B cell (primary cell): ENCODE data around the gene DSN1. TPM values are rescaled to one million over a fixed set of nuclear protein-coding genes. Genes with fewer than 3 reads are reported as not detected.

Source experiments
- ATAC-seq: fragments of 200-7000 bp; cut with Tn5 transposase; one replicate; pipeline ENCODE4 v1.10.0; 2021; ENCODE audit warnings: low read depth, mild to moderate bottlenecking, moderate number of reproducible peaks, moderate library complexity
- CTCF ChIA-PET: fragments of 350-600 bp; sonication (Branson Sonifier 250); formaldehyde crosslinking; loops from one replicate; lab custom pipeline; 2021; ENCODE audit warnings: antibody characterized with exemption, inconsistent platforms; lab: Charles Lee
- POLR2A ChIA-PET: fragments of 350-600 bp; sonication (Branson Sonifier 250); formaldehyde crosslinking; loops from one replicate; lab custom pipeline; 2021; ENCODE audit warnings: antibody characterized with exemption; lab: Charles Lee
- DNase-seq: peaks from one replicate; pipeline ENCODE4 v3.0.0; 2013
- H2AFZ ChIP-seq: 2 replicates; pipeline ENCODE4 v1.6.1; 2012; ENCODE audit warnings: mild to moderate bottlenecking, low read depth, low read length; ENCODE audit not compliant: insufficient read depth, poor library complexity, severe bottlenecking
- H3K27ac ChIP-seq, 2 donors: 1 replicate in 1 of 2; 2 replicates in 1 of 2; pipeline ENCODE4 v1.5.1; 2012 to 2013; ENCODE audit warnings: low read length in 2 of 2, mild to moderate bottlenecking in 2 of 2, moderate library complexity in 1 of 2
- H3K27me3 ChIP-seq, 4 experiments: fragments of 200-600 bp in 1 of 4; sonication (generic) in 1 of 4; replicated peaks in 1 of 4; 1 replicate in 2 of 4; 2 replicates in 2 of 4; pipeline versions ENCODE4 v1.6.1 to v1.7.0; 2013 to 2016; ENCODE audit warnings: low read length in 3 of 4, mild to moderate bottlenecking in 2 of 4, mixed read lengths in 1 of 4, moderate library complexity in 1 of 4; ENCODE audit not compliant: insufficient read depth in 4 of 4, control insufficient read depth in 3 of 4; ENCODE audit errors: control extremely low read depth in 1 of 4
- H3K36me3 ChIP-seq, 2 experiments: replicated peaks in 1 of 2; 1 replicate in 1 of 2; 2 replicates in 1 of 2; pipeline versions ENCODE4 v1.6.1 to v1.7.1; 2013; ENCODE audit warnings: low read length in 1 of 2; ENCODE audit not compliant: insufficient read depth in 2 of 2, control insufficient read depth in 1 of 2; ENCODE audit errors: control extremely low read depth in 1 of 2, extremely low read depth in 1 of 2
- H3K4me1 ChIP-seq, 2 donors: fragments of 200-600 bp in 1 of 2; sonication (generic) in 1 of 2; 1 replicate in 1 of 2; 2 replicates in 1 of 2; pipeline versions ENCODE4 v1.5.1 to v1.6.1; 2013 to 2017; ENCODE audit warnings: low read length in 2 of 2; ENCODE audit not compliant: control insufficient read depth in 2 of 2, insufficient read depth in 2 of 2
- H3K4me2 ChIP-seq: replicated peaks from 2 replicates; pipeline ENCODE3; 2012; ENCODE audit warnings: mild to moderate bottlenecking, low read depth, low read length; ENCODE audit not compliant: poor library complexity, severe bottlenecking
- H3K4me3 ChIP-seq, 5 experiments: fragments of 200-600 bp in 1 of 5; sonication (generic) in 1 of 5; 1 replicate in 3 of 5; 2 replicates in 2 of 5; pipeline versions ENCODE4 v1.5.1 to v1.7.0; 2011 to 2016; ENCODE audit warnings: low read length in 4 of 5, mild to moderate bottlenecking in 4 of 5, low read depth in 2 of 5, control low read depth in 1 of 5, moderate library complexity in 1 of 5; ENCODE audit not compliant: insufficient read depth in 1 of 5; ENCODE audit errors: control extremely low read depth in 1 of 5, extremely low read depth in 1 of 5
- H3K79me2 ChIP-seq: fragments of 200-600 bp; sonication (generic); one replicate; pipeline ENCODE4 v1.6.0; 2016; ENCODE audit warnings: low read length; ENCODE audit not compliant: control insufficient read depth, insufficient read depth
- H3K9ac ChIP-seq: fragments of 200-600 bp; sonication (generic); 2 replicates; pipeline ENCODE4 v1.6.1; 2017; ENCODE audit warnings: mild to moderate bottlenecking, low read length, moderate library complexity
- H3K9me3 ChIP-seq, 3 donors: one replicate each; pipeline versions ENCODE4 v1.6.1 to v1.7.1; 2013; ENCODE audit warnings: low read length in 2 of 3; ENCODE audit not compliant: control insufficient read depth in 2 of 3, insufficient read depth in 1 of 3; ENCODE audit errors: control extremely low read depth in 1 of 3
- H4K20me1 ChIP-seq: 2 replicates; pipeline ENCODE4 v1.6.0; 2012; ENCODE audit warnings: mild to moderate bottlenecking, low read length; ENCODE audit not compliant: insufficient read depth, control insufficient read depth, poor library complexity, severe bottlenecking
- H3K27ac Mint-ChIP-seq: one replicate; pipeline ENCODE4 v1.8.0; 2021; ENCODE audit warnings: mixed read lengths
- H3K27me3 Mint-ChIP-seq: one replicate; pipeline ENCODE4 v1.8.0; 2021; ENCODE audit warnings: mixed read lengths
- H3K4me1 Mint-ChIP-seq: one replicate; pipeline ENCODE4 v1.8.0; 2021; ENCODE audit warnings: mixed read lengths
- H3K4me3 Mint-ChIP-seq: one replicate; pipeline ENCODE4 v1.8.0; 2021; ENCODE audit warnings: mixed read lengths
- H3K9me3 Mint-ChIP-seq: one replicate; pipeline ENCODE4 v1.8.0; 2022; ENCODE audit warnings: mixed read lengths; ENCODE audit not compliant: insufficient read depth
- EZH2 ChIP-seq: IDR thresholded peaks from 2 replicates; pipeline ENCODE4 v1.6.1; 2012; ENCODE audit warnings: borderline replicate concordance, low read depth, mild to moderate bottlenecking, moderate library complexity, low read length; ENCODE audit not compliant: insufficient read depth, poor library complexity, severe bottlenecking
- WGBS: methylation state at CpG from one replicate; pipeline ENCODE4 v1.1.5; 2013; ENCODE audit warnings: missing lambda C conversion rate; ENCODE audit not compliant: insufficient coverage; 5-methylcytosine and 5-hydroxymethylcytosine counted together
- intact Hi-C: fragments of 100-400 bp; cut with micrococcal nuclease; formaldehyde crosslinking; loops from one replicate; pipeline ENCODE4 v1.10.0; 2022
- polyA plus RNA-seq: library from polyadenylated mRNA; depleted of rRNA; stranded (reverse); fragments of >200 nt; gene quantifications from 2 replicates; pipeline ENCODE4 v1.2.3, GENCODE V29; 2012
- total RNA-seq, 2 donors: library from RNA; stranded (reverse); fragments of 120-200 nt in 1 of 2; gene quantifications; 1 replicate in 1 of 2; 2 replicates in 1 of 2; pipeline versions ENCODE4 v1.2.3 to v1.2.4, GENCODE V29; 2013 to 2022
- TF ChIP-seq, protein P1 (sequence below): fragments of 200-600 bp; IDR thresholded peaks from one replicate; pipeline ENCODE4 v1.8.0; 2022; ENCODE audit warnings: antibody characterized with exemption, mild to moderate bottlenecking

DSN1 gene
- total and polyA plus RNA-seq, 2 donors (not counting 1 experiment from before 2014, with no cell fraction given), result 13.2 to 17.1 TPM

GRCh38 chr20:36791862-36792261 is 18.3 kb upstream of the DSN1 start:
- DNase-seq (no peak), ATAC-seq (no peak)
- Mint-ChIP-seq H3K27ac (no peak overlapping the region), H3K4me3 (no peak overlapping the region), H3K4me1 (peaks cover 6% of the 10 kb centered on the region), H3K9me3 (no peaks in the 10 kb centered on the region), H3K27me3 (no peaks in the 10 kb centered on the region)
- Histone ChIP-seq H3K36me3 (peaks cover under 1 to 17% of the 10 kb centered on the region in 2 experiments), H3K27me3 (no peaks in the 10 kb centered on the region), H3K9ac (no peak overlapping the region), H3K79me2 (peaks cover 11% of the 10 kb centered on the region), H3K4me3 (no peak overlapping the region), H2AFZ (no peak overlapping the region), H3K9me3 (no peaks in the 10 kb centered on the region), H4K20me1 (no peaks in the 10 kb centered on the region), H3K4me2 (no peak overlapping the region), H3K27ac (no peak overlapping the region), H3K4me1 (no peaks in the 10 kb centered on the region)
- WGBS, result 79% methylated on average over 2 of the region's 5 CpGs
- no peak for TF ChIP-seq EZH2
- TF ChIP-seq, protein P1, sequence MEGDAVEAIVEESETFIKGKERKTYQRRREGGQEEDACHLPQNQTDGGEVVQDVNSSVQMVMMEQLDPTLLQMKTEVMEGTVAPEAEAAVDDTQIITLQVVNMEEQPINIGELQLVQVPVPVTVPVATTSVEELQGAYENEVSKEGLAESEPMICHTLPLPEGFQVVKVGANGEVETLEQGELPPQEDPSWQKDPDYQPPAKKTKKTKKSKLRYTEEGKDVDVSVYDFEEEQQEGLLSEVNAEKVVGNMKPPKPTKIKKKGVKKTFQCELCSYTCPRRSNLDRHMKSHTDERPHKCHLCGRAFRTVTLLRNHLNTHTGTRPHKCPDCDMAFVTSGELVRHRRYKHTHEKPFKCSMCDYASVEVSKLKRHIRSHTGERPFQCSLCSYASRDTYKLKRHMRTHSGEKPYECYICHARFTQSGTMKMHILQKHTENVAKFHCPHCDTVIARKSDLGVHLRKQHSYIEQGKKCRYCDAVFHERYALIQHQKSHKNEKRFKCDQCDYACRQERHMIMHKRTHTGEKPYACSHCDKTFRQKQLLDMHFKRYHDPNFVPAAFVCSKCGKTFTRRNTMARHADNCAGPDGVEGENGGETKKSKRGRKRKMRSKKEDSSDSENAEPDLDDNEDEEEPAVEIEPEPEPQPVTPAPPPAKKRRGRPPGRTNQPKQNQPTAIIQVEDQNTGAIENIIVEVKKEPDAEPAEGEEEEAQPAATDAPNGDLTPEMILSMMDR, result no peak
- POLR2A ChIA-PET, result interaction anchor here (1.1 kb wide), 1 partner anchor 72 kb away, joined by 5 read pairs; a partner anchor contains a TSS
- intact Hi-C loops, result no loop called here
- CTCF ChIA-PET, result interaction anchor here (0.9 to 2.5 kb wide), 9 partner anchors 37 to 98 kb away, joined by 3 to 19 read pairs (median 4); a partner anchor contains a TSS

- CTCF ChIA-PET, result interaction anchor here (1.0 to 1.6 kb wide), 4 partner anchors 22 to 584 kb away, joined by 3 to 5 read pairs (median 4); no protein-coding TSS in a partner anchor
- Histone ChIP-seq H3K9me3 (no peaks in the 10 kb centered on the region), H3K4me2 (no peak overlapping the region), H3K4me3 (no peak overlapping the region), H3K79me2 (peaks cover 5% of the 10 kb centered on the region), H3K36me3 (peaks cover 3 to 19% of the 10 kb centered on the region in 2 experiments), H3K9ac (no peak overlapping the region), H2AFZ (no peak overlapping the region), H3K27ac (no peak overlapping the region), H3K4me1 (no peaks in the 10 kb centered on the region), H4K20me1 (no peaks in the 10 kb centered on the region), H3K27me3 (no peaks in the 10 kb centered on the region)
- intact Hi-C loops, result no loop called here
- ATAC-seq, result no peak
- no peak overlapping the region for H3K27ac Mint-ChIP-seq
- no peaks in the 10 kb centered on the region for H3K27me3 Mint-ChIP-seq
- H3K9me3 Mint-ChIP-seq, result no peaks in the 10 kb centered on the region
- 97% methylated on average over 3 of the region's 5 CpGs for whole genome bisulfite sequencing
- TF ChIP-seq EZH2, result no peak
- TF ChIP-seq, protein P1, result no peak
- no peaks in the 10 kb centered on the region for H3K4me1 Mint-ChIP-seq
- no peak overlapping the region for H3K4me3 Mint-ChIP-seq
- DNase-seq, result no peak
- POLR2A ChIA-PET, result no interaction called here
Measured at GRCh38 chr20:36786663-36787062, 13.1 kb upstream of the DSN1 start.
